Effector CD8-positive, alpha-beta T cell (primary cell): ENCODE measurements around the gene COL5A1.

ENCODE experiments used
- DNase-seq: peaks from one replicate; lab custom pipeline; 2025; lab: John Stamatoyannopoulos, UW

COL5A1 gene

DNA sequence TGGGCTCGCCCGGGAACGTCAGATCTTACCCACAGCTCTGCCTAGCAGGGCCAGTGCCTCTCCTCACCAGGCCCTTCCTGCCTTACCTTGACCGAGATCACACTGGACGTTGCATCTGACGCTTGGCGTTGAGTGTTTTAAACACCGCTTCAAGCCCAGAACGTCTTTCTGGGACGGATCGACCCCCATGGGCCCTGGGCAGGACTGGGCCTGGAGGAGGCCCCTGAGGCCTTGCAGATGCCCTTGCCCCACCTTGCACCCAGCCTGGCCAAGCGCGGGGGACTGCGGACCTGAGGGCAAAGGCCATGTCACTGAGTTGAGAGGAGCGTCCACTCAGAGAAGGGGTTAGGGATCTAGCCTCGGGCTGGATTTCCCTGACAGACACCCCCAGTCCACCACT lies 174.7 kb downstream of the COL5A1 start:
- DNase-seq: no peak

DNA sequence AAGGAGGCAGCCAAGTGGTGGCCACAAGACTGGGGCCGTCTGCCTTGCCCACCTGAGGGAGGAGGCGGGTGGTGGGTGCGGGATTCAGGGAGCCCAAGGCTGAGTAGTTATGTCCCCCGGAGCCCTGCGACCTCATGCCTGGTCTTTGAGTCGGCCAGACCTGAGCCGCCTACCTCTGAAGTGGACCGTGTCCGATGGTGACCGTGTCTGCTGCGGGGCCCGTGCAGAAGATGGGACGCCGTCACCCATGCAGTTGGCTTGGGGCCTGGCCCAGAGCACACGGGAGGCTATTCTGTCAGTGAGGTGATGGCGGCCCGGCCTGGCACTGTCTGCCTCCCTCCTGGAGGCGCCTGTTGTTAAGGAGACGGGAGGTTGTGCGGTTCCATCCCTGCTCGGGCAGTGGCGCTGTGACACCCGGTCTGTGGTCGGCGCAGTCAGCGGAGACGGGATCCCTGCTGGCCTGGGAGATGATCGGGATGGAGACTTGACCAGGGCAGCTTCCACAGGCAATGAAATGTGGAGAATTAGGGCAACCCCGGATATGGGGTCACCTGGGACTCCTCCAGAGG lies 176.5 kb downstream of the COL5A1 start:
- DNase-seq: no peak

DNA sequence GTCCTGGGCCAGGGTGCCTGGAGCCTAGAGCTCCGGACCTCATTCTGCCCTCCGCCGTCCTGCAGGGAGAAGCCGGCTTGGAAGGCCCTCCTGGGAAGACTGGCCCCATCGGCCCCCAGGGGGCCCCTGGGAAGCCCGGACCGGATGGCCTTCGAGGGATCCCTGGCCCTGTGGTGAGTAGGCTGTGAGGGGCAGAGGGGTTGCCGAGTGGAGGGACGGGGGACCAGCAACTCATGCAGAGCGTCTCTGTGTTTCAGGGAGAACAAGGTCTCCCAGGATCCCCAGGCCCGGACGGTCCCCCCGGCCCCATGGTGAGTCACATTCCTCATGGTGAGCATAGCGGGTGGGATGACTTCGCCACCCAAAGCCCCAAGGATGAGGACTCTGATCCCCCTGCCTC lies 177.0 kb downstream of the COL5A1 start:
- DNase-seq: no peak

DNA sequence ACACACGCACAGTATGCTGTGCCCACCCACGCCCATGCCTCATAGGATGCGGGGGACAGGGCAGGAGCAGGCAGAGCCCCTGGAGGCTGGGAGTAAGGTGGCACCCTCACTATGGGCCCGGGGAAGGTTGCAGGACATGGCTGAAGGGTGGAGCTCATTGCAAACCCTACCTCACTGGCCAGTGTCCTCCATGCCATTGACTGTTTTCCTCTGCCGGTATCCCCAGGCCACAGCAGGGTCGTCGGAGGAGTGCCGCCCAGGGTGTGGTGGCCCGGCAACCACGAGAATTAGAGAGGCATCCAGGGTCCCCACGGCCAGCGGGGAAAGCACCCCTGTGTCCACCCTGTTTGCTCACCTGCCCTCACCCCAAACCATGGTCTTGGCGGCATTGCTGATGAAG lies 179.3 kb downstream of the COL5A1 start:
- no peak for DNase-seq

DNA sequence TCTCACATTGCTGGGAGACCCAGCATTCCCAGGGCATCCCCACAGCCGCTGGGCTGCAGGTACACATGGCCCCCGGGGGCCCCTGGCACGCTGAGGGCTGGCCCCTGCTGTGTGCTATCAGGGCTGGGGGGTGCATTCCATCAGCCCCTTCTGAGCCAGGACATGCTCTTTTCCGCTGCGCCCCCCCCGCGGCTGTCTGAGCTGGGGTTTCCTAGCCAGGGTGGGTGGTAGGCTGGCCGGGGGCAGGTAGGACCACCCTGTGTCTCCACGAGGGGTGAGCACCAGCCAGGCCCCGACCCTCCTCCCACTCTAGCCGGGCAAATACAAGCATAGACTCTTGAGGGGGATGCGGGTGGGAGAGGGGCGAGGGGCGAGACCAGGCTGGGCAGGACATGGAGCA lies 180.9 kb downstream of the COL5A1 start:
- no peak for DNase-seq

DNA sequence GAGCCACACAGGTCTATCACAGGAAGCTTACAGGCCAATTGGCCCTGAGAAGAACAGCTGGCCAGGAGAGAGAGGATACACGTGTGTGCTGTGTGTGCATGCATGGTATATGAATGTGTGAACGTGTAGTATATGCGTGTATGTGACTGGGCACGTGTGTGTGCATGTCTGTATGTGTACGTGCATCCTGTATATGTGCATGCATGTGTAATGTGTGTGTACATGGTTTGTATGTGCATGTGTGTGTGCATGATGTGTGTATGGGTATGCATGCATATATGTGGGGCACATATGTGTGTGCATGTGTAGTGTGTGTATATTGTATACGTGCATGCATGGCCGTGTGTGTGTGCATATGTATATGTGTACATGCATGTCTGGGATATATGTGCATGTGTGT lies 182.0 kb downstream of the COL5A1 start:
- DNase-seq: no peak

DNA sequence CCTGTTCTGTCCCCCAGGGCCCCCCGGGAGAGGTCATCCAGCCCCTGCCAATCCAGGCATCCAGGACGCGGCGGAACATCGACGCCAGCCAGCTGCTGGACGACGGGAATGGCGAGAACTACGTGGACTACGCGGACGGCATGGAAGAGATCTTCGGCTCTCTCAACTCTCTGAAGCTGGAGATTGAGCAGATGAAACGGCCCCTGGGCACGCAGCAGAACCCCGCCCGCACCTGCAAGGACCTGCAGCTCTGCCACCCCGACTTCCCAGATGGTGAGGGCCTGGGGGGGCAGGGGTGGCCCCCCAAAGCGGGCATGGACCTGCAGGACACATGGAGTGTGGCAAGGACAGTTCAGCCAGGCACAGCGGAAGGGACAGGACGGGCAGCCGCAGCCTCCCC lies 183.0 kb downstream of the COL5A1 start:
- DNase-seq: no peak

DNA sequence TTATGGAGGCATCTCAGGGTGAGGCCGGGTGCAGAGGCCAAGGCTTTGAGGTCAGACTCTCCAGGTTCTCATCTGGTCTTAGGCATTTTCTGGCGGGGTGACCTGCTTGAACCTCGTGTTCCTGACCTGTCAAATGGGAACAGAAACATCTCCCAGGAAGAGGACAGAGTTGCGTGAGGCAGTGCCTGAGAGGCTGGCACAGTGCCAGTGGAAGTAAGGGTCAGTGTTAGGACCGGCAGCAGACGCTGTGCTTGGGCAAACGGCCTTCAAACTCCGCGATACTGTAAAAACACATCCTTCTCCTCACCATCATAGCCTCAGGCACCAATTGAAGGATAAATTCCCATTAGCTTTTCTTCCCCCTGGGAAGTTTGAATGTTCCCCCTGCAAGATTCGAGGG lies 183.4 kb downstream of the COL5A1 start:
- DNase-seq: no peak

DNA sequence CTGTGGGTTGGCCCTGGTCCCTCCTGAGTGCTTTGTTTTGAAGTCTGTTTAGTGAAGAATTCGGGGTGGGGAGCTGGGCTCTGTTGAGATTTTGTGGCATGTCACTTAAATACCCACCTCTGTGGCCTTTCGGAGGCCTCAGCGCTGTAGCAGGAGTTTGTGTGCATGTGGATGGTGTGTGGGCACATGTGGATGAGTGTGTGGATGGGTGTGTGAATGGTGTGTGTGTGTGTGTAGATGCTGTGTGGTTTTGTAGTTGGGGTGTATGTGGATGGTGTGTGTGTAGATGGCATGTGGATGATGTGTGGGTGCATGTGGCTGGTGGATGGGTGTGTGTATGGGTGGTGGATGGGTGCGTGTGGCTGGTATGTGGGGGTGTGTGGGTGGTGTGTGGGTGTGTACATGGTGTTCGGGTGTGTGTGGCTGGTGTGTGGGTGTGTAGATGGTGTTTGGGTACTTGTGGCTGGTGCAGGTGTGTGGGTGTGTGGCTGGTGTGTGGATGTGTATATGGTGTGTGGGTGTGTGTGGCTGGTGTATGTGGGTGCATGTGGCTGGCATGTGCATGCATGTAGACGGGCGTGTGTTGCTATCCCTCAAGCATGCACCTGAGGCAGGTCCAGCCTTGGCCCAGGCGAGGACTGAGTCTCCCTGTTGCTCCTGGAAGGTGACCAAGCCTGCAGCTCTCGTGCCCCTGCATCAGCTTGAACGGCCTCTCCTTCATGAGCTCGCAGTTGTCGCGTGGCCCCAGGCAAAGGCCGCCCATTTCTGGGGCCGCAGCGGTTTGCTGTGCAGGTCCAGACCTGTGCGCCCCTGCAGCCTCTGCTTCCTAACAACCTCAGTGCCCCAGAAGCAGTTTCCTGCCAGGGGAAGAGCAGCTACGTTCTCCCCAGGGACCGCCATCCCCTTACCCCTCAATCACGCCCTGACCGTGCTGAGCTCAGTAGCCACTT lies 185.0 kb downstream of the COL5A1 start:
- no peak for DNase-seq

DNA sequence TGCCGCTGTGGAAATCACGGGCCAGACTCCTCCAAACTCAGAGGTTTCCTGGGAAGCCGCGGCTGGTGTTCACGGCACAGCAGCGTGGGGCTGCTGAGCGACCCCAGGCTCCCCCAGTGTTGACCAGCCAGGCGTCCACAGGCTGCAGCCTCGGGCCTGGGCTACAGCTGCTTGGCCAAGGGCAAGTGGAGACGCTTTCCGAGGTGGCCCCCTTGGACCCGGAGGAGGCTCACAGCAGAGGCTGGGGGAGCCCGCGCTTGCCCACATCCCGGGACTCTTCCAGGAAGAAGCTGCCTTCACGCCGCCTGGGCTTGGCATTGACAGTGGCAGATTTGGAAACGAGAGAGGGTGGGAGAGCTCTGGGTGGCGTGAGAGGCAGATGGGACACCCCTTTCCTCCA lies 186.0 kb downstream of the COL5A1 start:
- no peak for DNase-seq

DNA sequence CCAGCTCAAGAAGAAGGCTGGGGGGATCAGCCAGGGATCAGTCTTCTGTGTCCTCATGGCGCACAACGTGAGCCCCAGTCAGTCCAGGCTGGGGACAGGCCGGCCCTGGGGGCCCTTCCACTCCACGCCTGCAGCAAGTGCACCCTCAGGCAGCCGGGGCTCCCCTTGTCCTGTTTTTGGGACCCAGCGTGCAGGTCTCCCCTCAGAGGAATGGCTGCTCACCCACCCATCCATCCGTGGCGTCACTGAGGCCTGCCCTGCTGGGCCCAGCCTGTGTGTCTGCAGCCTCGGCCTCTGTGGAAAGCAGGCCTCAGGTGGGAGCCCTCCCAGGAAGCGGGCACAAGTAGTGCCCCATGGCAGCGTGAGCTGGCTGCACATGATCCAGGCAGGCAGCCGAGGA lies 186.4 kb downstream of the COL5A1 start:
- no peak for DNase-seq

DNA sequence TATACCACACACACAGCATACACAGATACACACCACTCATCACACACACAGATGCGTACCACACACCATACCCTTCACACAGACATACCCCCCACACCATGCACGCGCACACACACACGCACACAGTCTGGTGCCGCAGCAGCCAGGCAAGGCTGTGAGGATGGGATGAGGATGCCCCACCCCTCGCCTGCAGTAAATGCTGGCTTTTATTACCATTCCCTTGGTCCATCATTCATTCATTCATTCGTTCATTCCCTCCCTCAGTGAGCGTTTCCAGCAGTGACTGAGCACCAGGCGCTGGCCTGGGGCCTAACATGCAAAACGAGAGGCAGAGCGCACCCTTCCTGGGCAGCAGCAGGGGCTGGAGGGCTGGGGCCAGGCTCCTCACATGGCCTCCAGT lies 187.3 kb downstream of the COL5A1 start:
- DNase-seq: no peak

DNA sequence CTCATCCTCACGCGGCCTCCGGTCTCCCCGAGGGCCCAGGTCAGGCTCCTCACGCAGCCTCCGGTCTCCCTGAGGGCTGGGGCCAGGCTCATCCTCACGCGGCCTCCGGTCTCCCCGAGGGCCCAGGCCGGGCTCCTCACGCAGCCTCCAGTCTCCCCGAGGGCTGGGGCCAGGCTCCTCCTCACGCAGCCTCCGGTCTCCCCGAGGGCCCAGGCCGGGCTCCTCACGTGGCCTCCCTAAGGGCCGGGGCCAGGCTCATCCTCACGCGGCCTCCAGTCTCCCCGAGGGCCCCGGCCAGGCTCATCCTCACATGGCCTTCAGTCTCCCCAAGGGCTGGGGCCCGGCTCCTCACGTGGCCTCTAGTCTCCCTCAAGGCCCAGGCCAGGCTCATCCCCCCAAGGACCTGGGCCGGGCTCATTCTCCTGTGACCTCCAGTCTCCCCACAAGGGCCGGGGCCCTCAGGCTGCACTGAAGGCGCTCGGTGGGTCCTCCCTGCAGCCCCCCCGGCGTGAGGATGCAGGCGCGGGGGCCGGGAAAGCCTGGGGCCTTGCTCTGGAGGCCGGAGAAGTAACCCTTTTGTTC lies 187.8 kb downstream of the COL5A1 start:
- no peak for DNase-seq

DNA sequence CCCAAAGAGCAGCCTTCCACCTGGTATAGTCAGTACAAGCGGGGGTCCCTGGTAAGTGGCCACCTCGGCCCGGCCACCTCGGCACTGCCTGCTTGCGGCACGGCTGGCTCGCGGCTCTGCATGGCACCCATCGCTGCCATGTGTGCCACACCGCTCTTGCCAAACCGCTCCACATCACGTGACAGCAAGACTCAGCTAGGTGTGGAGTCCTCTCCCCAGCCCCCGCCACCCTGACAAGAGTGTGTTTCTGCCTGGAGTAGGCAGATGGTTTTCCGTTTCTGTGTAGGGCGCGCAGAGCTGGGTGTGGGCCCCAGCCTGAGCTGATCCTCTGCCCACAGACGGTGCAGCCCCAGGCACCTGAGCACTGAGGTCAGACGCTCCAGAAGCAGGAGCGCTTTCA lies 188.5 kb downstream of the COL5A1 start:
- DNase-seq: no peak

DNA sequence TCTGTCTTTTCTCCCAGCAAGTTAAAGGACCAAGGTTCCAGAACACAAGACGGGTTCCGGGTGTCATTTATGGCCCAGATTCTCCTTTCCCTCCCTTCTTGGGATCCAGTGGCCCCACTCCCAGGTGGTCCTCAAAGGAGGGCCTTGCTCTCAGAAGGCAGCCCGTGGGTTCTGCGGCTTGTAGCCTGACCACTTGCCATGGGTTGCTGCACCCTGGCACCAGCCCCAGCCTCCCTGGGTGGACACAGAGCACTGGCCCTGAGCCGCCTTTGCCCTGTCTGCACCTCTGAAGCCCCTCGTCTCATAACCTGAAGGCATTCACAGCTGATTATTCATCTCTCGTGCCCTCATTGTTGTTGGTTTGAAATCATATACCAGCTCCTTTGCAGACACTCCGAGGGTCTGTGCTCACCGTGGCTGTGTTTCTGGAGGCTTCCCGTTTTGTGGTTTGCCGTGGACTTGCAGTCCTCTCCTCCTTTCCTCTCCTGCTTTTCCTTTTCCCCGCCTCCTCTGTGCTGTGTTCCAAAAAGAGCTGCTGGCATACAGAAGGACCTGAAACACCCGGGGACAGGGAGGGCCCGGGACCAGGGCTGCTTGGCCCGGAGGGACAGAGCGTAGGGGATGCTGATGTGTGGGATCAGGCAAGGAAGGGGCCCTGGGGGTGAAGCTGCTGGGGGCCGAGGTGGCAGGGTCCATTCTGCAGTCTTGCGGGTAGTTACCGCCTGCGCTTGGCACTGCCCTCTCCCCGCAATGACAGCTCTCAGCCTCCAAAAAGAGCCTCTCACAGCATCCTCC lies 189.5 kb downstream of the COL5A1 start:
- no peak for DNase-seq

DNA sequence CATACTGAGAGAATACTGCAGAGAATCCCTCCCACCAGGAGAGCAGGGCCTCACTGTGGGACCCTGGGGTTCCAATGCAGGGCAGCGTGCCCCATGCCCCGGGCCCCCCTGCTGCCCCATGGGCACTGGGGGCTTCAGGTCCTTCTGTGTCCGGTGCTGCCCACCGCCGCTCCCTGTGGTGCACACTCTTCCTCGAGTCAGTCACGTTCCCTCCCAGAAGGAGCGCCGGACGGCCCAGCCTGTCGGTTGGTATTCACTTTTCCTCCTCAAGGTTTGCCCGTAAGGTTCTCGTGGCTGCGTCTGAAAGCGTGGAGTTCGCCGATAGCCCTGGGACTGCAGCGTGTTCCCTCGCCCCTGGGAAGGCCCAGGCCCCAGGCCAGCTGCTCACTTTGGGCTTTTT lies 190.9 kb downstream of the COL5A1 start:
- no peak for DNase-seq

DNA sequence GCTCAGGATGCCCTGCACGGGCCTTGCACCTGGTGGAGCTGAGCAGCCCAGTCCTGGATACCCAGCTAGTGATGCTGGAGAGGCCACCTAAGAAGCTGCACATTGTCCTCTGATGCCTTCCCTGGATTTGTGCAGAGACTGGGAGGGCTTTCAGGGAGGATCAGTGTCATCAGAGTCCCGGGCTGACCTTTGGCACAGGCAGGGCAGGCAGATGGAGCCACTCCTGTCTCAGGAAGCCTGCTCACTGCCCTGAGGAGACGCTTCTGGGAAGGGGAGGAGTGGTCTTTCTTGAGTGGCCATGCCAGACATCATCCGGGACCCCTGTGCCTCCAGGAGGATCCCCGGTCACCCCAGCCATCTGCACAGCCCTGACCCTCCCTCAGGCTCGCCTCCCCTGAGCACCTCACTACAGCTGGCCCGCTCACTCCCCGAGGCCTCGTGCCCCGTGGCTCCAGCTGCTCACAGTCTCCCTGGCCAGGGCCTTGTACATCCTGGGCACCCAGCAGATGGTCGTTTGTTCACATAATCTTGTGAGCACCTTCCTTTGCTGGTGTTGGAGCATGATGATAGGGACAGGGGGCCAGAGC lies 191.8 kb downstream of the COL5A1 start:
- no peak for DNase-seq

DNA sequence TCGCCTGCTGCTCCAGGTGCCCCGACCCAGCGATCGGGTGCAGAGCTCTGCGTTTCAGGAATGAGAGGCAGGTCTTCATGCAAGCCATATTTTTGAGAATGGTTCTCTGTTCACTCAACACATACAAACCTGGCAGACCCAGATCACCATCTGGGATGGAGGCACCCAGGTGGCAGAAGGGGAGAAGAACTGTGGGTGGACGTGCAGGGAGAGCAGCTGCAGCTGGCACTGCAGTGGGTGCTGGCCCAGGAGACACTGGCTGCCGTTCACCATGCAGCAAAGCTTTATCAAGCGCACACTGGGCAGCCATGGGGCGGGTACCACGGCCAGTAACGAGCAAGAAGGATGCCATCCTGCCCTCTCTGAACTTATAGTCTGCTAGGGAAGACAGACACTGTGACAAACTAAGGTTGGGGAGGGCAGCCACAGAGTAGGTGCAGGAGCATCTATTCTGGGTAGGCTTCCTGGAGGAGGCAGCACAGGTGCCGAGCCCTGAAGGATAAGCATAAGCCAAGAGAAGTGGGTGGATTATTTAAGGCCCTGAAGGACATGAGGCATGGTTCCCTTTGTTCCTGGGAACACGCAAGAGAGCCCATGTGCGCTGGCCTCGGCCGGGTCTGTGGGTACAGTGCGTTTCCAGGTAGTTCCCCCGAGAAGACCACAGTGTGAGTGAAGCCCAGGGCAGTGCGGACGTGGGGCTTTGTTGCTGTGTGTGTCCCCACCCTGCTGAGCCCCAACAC lies 192.8 kb downstream of the COL5A1 start:
- DNase-seq: no peak

DNA sequence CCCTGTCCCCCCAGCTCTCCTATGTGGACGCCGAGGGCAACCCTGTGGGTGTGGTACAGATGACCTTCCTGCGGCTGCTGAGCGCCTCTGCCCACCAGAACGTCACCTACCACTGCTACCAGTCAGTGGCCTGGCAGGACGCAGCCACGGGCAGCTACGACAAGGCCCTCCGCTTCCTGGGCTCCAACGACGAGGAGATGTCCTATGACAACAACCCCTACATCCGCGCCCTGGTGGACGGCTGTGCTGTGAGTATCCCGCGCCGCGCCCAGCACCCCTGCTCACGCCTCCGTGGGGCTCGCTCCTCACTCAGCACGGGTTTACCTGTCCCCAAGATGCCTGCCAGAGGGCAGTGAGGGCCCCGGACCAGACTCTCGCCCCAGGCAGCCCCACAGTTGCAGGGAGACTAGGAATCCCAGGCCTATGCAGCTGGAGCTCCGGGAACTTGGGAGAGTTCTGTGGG lies 193.4 kb downstream of the COL5A1 start:
- no peak for DNase-seq

DNA sequence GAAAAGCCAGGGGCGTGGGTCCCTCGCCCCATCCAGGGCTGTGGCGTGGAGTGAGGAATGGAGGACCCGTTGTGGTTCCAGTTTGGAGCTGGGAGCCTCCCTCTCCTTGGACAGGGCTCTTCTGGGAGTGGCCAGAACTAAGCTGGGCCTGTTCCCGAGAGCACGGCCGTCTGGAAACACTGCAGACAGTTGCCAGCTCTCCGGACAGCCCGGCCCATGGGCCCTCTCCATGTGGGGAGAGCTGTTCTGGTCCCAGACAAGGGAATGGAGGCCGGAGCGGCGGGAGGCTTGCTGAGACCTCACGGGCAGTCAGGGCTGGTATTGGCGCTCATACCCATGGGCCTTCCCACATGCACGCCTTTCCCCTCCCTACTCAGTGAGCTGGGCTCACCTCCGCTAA lies 193.8 kb downstream of the COL5A1 start:
- no peak for DNase-seq

DNA sequence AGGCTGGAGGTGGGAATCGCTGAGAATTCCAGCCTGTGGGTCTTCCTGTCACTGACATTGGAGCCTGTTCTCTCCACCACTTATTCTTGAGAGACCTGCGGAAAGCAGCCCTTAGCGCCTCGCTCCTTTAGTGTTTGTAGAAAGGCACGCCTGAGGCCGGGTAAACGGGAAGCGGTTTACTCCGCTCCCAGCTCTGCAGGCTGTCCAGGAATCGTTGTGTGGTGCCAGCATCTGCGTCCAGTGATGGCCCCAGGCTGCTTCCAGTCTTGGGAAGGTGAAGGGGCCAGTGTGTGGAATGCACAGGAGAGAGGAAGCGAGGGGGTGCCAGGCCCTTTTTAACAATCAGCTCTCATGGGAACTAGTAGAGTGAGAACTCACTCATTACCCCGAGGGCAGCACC lies 194.4 kb downstream of the COL5A1 start:
- DNase-seq: no peak
